HL-60 (cell line): ENCODE data around the gene POLR1H.
"Not testable (repeated sequence)": the region's sequence is repeated elsewhere in the genome, so short reads cannot be mapped to it uniquely, and the experiment has no call there.

Source experiments
- POLR2AphosphoS5 ChIP-seq: IDR thresholded peaks from 2 replicates; pipeline ENCODE4 v1.6.1; 2012; ENCODE audit warnings: low read depth
- TF ChIP-seq, protein P1 (sequence below): IDR thresholded peaks from one replicate; pipeline ENCODE4 v1.5.1; 2011; ENCODE audit warnings: low read length, control low read depth, inconsistent platforms; ENCODE audit not compliant: insufficient read depth
- TF ChIP-seq, protein P2 (sequence below): IDR thresholded peaks from 2 replicates; pipeline ENCODE4 v1.6.1; 2012; ENCODE audit warnings: low read depth; ENCODE audit not compliant: insufficient replicate concordance

DNA sequence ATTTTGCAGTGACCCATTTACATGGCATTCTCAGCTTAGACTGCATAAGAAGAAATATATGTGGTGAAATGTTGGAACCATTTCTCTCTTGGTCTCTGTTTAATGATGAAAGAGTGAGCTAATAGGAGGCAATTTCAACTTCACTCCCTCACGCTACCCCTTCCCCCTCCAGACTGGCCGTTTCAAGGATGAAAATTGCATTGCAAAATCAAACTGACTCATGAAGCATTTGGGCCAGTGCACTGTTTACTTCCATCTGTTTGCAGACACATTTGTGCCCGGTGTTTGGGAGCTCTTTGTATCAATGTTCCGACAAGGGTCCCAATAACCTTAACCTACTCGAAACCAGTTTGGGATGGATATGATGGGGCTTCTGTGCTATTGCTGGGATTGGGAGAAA lies 27.6 kb upstream of the POLR1H start:
- TF ChIP-seq, protein P1, sequence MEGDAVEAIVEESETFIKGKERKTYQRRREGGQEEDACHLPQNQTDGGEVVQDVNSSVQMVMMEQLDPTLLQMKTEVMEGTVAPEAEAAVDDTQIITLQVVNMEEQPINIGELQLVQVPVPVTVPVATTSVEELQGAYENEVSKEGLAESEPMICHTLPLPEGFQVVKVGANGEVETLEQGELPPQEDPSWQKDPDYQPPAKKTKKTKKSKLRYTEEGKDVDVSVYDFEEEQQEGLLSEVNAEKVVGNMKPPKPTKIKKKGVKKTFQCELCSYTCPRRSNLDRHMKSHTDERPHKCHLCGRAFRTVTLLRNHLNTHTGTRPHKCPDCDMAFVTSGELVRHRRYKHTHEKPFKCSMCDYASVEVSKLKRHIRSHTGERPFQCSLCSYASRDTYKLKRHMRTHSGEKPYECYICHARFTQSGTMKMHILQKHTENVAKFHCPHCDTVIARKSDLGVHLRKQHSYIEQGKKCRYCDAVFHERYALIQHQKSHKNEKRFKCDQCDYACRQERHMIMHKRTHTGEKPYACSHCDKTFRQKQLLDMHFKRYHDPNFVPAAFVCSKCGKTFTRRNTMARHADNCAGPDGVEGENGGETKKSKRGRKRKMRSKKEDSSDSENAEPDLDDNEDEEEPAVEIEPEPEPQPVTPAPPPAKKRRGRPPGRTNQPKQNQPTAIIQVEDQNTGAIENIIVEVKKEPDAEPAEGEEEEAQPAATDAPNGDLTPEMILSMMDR: not testable (repeated sequence)
- peak; percentile 52 for TF ChIP-seq POLR2AphosphoS5
- TF ChIP-seq, protein P2, sequence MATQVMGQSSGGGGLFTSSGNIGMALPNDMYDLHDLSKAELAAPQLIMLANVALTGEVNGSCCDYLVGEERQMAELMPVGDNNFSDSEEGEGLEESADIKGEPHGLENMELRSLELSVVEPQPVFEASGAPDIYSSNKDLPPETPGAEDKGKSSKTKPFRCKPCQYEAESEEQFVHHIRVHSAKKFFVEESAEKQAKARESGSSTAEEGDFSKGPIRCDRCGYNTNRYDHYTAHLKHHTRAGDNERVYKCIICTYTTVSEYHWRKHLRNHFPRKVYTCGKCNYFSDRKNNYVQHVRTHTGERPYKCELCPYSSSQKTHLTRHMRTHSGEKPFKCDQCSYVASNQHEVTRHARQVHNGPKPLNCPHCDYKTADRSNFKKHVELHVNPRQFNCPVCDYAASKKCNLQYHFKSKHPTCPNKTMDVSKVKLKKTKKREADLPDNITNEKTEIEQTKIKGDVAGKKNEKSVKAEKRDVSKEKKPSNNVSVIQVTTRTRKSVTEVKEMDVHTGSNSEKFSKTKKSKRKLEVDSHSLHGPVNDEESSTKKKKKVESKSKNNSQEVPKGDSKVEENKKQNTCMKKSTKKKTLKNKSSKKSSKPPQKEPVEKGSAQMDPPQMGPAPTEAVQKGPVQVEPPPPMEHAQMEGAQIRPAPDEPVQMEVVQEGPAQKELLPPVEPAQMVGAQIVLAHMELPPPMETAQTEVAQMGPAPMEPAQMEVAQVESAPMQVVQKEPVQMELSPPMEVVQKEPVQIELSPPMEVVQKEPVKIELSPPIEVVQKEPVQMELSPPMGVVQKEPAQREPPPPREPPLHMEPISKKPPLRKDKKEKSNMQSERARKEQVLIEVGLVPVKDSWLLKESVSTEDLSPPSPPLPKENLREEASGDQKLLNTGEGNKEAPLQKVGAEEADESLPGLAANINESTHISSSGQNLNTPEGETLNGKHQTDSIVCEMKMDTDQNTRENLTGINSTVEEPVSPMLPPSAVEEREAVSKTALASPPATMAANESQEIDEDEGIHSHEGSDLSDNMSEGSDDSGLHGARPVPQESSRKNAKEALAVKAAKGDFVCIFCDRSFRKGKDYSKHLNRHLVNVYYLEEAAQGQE: not testable (repeated sequence)
